ENCODE measurements around the gene MYO6. TPM values are rescaled to one million over a fixed set of nuclear protein-coding genes. Genes with fewer than 3 reads are reported as not detected.

The MYO6 gene
- total RNA-seq, 1 donor: 15.1 TPM

DNA sequence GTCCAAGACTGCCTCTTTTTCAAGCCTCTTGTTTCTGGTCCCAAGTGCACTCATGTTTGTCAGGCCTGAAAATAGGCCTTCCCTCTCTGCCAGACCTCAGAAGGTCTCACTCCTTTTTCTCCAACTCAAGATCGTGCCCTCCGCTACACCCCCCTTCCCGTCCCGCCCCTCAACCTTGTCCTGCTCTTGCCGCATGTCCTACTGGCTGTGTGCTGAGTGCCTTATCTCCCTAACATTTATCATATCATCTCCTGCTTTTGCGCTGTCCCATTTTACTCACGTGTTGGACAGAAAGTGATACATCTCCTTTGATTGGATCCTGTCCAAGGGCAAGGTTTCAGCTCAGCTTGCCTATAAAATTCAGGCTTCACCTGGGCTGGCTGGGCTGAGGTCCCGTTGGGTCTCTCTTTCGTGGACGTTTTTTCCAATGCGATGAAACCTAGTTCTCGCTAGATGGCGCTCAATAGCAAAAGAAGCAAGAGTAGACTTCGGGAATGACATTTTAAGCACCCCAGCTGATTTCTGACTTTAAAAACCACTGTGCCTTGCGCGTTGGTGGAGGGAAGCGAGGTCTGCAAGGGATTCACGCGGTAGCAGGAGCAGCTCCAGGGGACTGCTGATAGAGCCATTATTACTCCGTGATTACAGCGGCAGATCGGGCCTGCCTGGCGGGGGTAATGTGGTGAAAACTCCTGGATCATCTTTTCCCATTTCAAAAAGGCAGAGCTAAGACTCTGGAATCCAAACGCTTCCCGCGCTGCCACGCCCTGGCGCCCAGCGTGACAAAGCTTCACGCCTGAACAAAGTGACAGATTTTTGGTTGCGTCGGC is 185.8 kb downstream of the MYO6 start:
- peak; percentile 82 for DNase-seq (ENCODE audit: low read depth)
- peak; percentile 81 for TF ChIP-seq CTCF (IDR thresholded peaks at IDR 0.05; ENCODE audit: insufficient read depth, low read depth, low read length)
- peak overlapping the region; percentile 55 for H3K4me3 ChIP-seq (ENCODE audit: low read depth, low read length)

DNA sequence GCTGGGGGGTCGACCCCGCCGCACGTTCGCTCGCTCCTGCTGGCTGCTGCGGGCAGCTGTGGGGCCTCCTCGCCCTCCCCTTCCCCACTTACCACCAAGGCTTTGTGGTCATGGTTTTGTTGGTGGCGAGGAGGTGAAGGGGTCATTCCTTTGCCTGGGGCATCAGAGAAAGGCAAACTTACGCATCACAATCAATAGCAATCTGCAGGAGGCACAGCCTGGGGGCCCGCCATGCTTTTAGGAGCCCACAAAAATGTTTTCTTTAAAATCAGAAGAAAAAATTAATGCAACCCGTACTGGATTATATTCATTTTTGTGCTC is 186.4 kb downstream of the MYO6 start:
- no peak for TF ChIP-seq CTCF (IDR thresholded peaks at IDR 0.05; ENCODE audit: insufficient read depth, low read depth, low read length)
- peak overlapping the region; percentile 55 for H3K4me3 ChIP-seq (ENCODE audit: low read depth, low read length)
- DNase-seq (ENCODE audit: low read depth): no peak

DNA sequence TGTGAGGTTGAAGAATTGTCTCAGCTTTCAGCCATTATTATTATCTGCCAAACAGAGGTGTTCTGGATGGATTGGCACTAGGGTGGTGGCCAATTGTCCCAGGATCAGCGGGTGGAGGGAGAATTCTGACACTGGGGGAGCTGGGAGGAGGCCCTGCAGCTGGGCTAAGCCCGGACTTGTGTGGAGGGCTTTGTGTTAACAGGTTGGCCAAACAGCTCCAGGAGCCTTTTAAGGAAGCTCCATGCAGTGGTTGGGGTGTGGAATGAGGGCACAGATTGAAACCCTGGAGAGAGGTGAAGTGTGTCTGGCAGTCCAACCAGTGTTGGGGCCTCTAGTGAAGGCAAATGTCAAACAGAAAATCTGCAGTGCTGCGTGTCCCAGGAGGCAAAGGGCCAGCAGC is 187.6 kb downstream of the MYO6 start:
- no peak for TF ChIP-seq CTCF (IDR thresholded peaks at IDR 0.05; ENCODE audit: insufficient read depth, low read depth, low read length)
- no peak overlapping the region for H3K4me3 ChIP-seq (ENCODE audit: low read depth, low read length)
- no peak for DNase-seq (ENCODE audit: low read depth)

DNA sequence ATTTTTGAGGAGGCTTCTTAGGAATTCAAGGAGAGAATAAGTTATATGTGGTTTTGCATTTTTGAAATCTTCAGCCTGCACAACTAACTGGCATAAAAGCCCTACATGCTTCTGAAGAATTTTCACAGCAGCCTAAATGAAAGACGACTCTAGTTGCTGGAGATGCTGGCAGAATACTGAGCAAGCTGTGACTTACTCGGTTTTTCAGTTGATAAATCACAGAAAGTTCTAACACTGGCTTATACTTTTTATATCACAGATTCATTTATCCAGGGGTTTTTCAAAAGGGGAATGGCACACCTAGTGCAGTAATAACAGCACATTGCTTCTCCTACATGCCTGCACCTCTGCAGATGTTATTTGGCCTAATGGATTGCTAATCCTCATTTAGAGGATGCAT is 188.8 kb downstream of the MYO6 start:
- no peak for TF ChIP-seq CTCF (IDR thresholded peaks at IDR 0.05; ENCODE audit: insufficient read depth, low read depth, low read length)
- DNase-seq (ENCODE audit: low read depth): no peak
- H3K4me3 ChIP-seq (ENCODE audit: low read depth, low read length): no peak overlapping the region

GRCh38 chr6:75940564-75940963 is 191.5 kb downstream of the MYO6 start:
- no peak for DNase-seq (ENCODE audit: low read depth)
- no peak for TF ChIP-seq CTCF (IDR thresholded peaks at IDR 0.05; ENCODE audit: insufficient read depth, low read depth, low read length)
- H3K4me3 ChIP-seq (ENCODE audit: low read depth, low read length): no peak overlapping the region

- no peak for TF ChIP-seq CTCF (IDR thresholded peaks at IDR 0.05; ENCODE audit: insufficient read depth, low read depth, low read length)
- DNase-seq (ENCODE audit: low read depth): no peak
- H3K4me3 ChIP-seq (ENCODE audit: low read depth, low read length): no peak overlapping the region
Measured at GRCh38 chr6:75941509-75941908, 192.5 kb downstream of the MYO6 start.

DNA sequence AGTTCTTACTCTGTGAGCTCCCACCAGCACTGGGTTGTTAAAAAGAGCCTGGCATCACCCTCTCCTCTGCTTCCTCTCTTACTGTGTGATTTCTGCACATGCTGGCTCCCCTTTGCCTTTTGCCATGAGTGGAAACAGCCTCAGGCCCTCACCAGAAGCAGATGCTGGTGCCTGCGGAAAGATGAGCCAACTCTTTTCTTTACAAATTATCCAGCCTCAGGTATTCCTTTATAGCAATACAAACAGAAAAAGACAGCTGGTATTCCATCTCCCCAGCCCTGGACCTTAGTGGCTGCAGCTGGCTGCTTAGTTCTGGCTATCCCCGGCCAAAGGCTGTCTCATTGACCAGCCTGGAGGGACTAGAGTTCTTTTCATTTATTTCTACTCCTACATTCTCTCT is 194.3 kb downstream of the MYO6 start:
- no peak overlapping the region for H3K4me3 ChIP-seq (ENCODE audit: low read depth, low read length)

More for the DNA sequence above, 194.3 kb downstream of the MYO6 start:
- TF ChIP-seq CTCF (IDR thresholded peaks at IDR 0.05; ENCODE audit: insufficient read depth, low read depth, low read length): no peak
- no peak for DNase-seq (ENCODE audit: low read depth)

Data from fibroblast of villous mesenchyme (primary cell).